ENCODE results near the gene TMEM181.
"Not testable (repeated sequence)": the region's sequence is repeated elsewhere in the genome, so short reads cannot be mapped to it uniquely, and the experiment has no call there.

Gene TMEM181, protein sequence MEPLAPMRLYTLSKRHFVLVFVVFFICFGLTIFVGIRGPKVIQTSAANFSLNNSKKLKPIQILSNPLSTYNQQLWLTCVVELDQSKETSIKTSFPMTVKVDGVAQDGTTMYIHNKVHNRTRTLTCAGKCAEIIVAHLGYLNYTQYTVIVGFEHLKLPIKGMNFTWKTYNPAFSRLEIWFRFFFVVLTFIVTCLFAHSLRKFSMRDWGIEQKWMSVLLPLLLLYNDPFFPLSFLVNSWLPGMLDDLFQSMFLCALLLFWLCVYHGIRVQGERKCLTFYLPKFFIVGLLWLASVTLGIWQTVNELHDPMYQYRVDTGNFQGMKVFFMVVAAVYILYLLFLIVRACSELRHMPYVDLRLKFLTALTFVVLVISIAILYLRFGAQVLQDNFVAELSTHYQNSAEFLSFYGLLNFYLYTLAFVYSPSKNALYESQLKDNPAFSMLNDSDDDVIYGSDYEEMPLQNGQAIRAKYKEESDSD

DNA sequence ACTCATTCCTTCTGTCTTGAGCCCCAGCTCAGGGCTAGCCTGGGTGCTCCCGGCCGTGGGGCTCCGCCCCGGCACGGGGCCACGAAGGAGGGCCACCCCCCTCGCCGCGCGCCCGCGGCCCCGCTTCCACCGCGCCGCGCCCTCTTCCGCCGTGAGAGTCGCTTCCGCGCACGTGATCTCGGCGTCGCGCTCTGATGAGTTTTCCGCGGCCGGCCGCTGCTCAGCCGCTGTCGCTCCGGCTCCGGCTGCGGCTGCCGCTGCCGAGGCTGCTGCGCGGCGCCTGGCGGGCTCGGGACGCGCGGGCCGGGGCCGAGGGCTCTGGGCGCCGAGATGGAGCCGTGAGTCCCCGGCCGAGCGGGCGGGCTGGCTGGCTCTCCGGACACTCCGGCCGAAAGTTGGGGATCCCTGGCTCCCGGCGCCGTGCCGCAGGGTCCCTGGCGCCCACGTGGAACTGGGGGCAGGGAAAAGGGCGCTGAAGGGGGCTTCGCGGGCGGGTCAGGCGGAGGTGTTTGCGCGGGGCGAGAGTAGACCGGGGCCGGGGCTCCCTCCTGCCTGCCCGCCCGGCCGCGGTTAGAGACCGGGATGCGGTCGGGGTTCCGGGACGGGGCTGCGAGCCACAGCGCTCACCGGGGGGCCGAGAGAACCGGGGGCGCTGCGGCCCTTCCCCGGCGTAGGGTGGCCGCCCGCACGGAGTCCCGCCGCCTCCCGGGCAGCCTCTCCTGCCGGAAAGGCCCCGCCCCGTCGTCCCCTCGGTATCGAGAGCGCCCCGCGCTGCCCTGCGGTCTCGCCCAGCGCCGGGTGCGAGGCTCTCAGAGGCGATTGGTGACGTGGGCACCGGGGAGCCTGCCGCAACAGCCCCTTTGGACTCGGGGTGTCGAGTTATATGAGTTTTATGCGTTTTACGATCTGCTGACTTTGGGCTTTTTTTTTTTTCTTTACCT lies at the start of gene TMEM181:
Gene TMEM181, plus strand, starts transcription at position 197 of the 941 bp plus-strand sequence. Its CDS starts 134 bp downstream, at position 331.
- DNase-seq (ENCODE audit: low read depth in 1 of 2, low spot score in 1 of 2), result peak; percentile 74 to 78

DNA sequence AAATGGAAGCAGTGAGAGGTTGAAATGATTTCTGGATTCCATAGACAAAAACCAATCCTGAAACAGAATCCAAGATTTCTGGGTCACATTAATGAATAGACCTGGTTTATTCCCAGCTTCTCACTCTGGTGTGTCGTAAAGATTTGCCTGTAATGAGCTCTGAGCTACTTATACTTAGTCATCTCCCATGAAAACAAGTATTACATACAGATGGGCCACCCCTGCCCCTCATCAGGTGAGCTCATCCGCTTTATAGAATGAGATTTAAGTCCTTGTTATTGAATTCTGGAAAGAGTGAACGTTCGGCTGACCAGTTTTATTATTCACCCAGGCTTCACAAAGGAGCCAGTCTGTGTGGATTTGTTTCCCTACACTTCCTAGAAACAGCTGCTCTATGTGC lies 47.1 kb upstream of the TMEM181 start:
- no peak for DNase-seq (ENCODE audit: low read depth in 1 of 2, low spot score in 1 of 2)

DNA sequence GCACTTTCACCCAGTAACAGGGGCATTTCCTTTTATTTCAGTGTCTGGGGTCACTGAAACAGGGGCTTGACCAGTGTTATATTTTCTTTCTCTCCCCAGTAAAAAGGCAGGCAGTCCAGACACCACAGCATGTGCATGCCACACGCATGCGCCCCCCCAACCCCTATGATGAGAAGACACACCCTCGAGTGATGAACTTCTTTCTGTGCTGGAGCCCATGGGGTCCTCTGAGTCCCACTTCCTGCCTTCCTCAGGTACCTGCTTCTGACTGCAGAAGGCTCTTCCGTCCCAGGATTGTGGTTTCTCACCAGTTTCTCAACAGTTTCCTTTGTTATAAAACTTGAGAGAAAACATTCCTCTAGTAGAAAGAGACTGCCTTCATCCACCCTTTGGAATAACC lies 45.7 kb upstream of the TMEM181 start:
- DNase-seq (ENCODE audit: low read depth in 1 of 2, low spot score in 1 of 2), result no peak

DNA sequence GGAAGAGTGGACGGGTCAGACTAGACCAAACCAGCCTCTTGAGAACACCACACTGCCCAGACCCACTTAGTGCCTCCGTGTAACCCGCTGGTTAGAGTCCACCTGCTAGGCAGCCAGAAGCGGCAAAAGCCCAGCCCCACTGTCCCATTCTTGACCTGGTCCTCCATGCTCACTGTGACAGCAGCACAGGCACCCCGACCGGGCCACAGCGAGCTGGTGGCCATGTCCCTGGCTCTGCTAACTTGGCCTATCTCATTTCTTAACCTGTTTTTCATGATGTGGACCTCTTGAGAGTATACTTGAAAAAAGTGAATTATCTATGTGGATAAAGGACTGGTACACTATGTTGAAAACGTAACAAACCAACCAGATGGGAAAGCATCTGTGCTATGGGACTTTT lies 44.9 kb upstream of the TMEM181 start:
- no peak for DNase-seq (ENCODE audit: low read depth in 1 of 2, low spot score in 1 of 2)

DNA sequence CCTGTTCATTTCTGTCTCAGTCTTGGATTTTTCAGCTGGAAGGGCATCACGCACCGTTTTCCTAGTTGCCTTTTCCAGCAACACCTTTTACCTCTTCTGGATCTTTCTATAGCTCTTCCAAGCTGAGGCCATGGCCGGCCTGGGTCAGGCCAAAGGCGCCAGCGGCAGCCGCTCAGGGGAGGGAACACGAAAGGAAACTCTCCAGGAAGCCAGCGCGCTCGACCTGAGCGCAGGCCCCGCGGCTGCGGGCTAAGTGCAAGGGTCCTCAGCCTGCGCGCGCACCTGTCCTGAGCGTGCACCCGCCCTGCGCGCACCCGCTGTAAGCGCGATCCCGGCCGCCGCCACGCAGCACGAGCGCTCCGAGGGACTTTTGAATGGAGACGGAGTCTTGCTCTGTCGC lies 43.8 kb upstream of the TMEM181 start:
- DNase-seq (ENCODE audit: low read depth in 1 of 2, low spot score in 1 of 2), result no peak

DNA sequence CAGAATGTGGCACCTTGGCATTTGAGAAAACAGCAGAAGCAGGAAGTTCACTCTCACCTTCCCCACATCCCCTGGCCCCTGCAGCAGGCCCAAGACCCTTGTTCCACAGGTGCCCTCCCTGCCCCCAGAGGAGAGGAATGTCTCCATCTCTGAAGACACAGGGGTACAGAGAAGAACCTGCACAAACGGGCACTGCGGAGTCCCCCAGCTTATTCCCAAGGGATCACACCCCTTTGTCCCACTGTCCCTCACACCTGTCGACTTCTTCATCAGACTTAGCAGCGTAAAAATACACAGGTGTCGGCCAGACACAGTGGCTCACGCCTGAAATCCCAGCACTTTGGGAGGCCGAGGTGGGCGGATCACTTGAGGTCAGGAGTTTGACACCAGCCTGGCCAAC lies 42.9 kb upstream of the TMEM181 start:
- no peak for DNase-seq (ENCODE audit: low read depth in 1 of 2, low spot score in 1 of 2)

DNA sequence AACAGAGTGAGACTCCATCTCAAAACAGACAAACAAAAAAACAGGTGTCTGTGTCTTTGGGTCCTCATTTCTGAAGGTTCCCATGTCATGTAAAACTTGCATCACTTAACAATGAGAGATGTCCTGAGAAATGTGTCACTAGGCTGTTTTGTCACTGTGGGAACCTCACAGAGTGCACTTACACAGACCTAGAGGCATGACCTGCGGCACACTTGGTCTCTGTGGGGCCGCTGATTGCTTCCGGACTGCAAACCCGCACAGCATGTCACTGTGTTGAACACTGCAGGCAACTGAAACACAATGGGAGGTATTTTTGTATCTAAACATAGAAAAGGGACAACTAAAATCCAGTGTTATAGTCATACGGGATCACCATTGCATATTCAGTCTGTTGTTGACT lies 42.3 kb upstream of the TMEM181 start:
- DNase-seq (ENCODE audit: low read depth in 1 of 2, low spot score in 1 of 2), result no peak

DNA sequence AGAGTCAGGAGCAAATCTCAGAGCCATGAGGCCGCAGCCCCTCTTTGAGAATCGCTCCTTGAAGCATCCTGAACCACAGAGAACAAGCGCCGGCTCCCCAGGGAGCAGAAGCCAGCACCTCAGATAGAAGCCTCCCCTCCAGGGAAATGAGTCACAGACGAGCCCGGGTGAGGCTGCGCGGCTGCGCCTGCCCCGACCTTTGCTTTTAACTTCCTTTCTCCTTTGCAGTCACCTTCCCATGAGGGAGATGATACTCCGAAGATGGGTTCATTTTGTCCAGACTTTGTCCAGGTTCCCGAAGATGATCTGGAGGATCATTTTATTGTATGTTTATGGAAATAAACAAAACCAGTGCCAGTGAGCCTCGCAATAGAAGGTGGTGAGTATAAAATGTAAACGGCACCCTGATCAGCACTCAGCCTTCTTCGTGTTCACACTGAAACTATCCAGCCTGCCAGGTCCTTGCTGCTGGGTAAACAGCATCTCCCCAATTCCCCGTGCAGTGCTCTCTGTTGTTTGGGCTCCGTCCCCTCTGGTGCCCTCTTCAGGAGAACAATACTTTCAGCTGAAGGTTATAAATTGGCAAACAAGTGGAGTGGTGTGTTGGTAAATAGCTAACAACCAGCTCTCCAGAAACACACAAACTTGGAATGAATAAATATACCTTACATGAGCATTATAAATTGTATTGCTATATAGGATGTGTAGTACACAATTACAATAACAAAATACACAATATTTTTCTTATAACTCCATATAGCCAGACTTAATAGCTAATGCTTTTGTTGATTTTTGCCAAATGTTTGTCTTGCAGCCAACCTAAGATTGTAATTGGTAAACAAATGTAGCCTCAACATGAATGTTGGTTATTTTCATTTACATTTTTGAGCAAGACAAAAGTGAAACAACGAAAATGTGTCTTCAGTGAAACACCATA lies 41.4 kb upstream of the TMEM181 start:
- peak in 1 of 2 donors; percentile 39 for DNase-seq (ENCODE audit: low read depth in 1 of 2, low spot score in 1 of 2)

DNA sequence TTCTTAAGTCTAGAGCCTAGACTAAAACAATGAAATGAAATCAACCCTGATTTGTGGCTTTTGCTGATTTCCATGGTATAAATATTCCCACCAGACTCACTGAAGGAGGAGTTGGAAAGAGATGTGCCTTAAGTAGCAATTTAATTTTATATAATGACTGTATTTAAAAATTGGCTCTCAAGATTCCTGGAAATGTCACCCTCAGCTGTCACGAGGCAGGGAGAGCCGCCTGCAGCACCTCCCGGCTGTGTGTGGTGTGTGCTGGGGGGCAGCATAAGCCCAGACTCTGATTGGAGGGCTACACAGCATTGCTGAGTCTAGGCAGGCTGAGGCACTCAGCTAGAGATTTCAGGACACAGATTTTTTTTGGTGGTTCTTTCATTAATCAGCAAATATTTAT lies 40.6 kb upstream of the TMEM181 start:
- DNase-seq (ENCODE audit: low read depth in 1 of 2, low spot score in 1 of 2), result no peak

DNA sequence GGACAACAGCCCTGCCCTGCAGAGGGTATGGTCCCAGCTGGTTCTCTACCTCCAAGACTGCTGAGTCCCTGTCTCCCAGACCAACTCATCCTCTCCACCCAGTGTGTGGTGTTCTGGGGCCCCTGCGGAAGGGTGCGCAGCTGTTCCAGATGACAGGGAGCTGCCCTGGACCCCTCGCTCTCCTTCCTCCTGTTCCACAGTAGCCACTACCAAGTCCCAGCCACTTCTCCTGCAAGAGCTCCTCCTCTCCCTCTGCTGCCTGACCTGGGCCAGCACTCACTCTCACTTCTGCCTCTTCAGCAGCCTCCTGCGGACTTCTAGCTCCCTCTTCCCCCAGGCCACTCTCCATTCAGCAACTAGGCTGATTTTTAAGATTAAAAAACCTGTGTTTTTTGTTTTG lies 40.1 kb upstream of the TMEM181 start:
- no peak for DNase-seq (ENCODE audit: low read depth in 1 of 2, low spot score in 1 of 2)

DNA sequence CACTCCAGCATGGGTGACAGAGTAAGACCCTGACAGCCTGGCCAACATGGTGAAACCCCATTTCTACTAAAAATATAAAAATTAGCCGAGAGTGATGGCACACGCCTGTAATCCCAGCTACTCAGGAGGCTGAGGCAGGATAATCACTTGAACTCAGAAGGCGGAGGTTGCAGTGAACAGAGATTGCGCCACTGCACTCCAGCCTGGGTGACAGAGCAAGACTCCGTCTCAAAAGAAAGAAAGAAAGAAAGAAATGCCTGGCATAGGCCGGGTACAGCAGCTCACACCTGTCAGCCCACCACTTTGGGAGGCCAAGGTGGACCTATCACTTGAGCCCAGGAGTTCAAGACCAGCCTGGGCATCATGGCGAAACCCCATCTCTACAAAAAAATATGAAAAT lies 38.9 kb upstream of the TMEM181 start:
- DNase-seq (ENCODE audit: low read depth in 1 of 2, low spot score in 1 of 2), result not testable (repeated sequence)

DNA sequence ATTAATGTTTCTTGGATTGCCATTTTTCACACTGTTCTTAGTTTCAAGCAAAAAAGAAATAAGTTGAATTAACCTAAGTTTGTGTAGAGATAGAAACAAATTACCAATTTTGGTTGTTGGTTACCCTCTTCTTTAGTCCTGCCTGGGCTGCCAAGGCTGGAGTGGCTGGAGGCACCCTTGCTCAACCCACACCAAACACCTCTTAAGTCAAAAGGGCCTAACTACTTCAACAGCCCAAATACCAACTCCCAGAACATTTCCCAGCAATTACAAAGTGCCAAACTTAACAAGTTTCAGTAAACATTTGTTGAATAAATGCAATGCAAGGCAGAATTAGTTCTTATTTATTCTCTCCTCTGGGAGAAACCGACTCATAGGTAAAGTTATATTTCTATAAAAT lies 38.1 kb upstream of the TMEM181 start:
- no peak for DNase-seq (ENCODE audit: low read depth in 1 of 2, low spot score in 1 of 2)

DNA sequence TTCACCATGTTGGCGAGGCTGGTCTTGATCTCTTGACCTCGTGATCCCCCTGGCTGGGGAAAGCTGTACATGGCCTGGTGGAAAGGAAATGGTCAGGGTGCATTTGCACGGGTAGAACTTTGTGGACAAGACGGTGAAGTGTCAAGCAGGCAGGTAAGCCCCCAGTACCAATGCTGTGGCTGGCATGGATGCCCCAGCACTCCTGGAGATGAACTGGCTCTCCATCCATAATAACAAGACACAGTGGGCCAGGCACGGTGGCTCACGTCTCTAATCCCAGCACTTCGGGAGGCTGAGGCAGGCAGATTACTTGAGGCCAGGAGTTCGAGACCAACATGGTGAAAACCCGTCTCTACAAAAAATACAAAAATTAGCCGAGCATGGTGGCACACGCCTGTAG lies 37.3 kb upstream of the TMEM181 start:
- no peak for DNase-seq (ENCODE audit: low read depth in 1 of 2, low spot score in 1 of 2)

DNA sequence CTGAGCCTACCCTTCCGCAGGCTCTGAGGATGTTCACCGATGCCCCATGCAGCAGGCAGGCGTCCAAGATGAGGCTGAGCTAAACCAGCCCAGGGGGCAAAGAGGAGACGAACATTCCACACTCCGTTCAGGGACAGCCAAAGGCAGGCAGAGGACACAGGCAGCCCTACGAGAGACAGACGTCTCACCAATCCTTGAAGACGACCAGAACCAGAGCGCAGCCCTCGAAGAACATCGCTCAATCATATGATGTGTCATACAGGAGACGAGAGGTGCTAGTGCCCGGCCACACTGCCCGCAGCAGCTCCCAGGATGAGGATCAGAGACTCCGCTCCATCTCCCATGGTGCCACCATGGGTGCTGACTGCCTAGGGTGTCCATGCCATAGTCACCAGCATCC lies 35.6 kb upstream of the TMEM181 start:
- no peak for DNase-seq (ENCODE audit: low read depth in 1 of 2, low spot score in 1 of 2)

DNA sequence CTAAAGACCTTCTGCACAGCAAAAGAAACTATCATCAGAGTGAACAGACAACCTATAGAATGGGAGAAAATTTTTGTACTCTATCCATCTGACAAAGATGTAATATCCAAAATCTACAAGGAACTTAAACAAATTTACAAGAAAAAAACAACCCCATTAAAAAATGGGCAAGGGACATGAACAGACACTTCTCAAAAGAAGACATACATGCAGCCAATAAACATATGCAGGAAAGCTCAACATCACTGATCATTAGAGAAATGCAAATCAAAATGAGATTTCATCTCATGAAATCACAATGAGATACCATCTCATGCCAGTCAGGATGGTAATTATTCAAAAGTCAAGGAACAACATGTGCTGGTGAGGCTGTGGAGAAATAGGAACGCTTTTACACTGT lies 32.0 kb upstream of the TMEM181 start:
- DNase-seq (ENCODE audit: low read depth in 1 of 2, low spot score in 1 of 2), result not testable (repeated sequence)

DNA sequence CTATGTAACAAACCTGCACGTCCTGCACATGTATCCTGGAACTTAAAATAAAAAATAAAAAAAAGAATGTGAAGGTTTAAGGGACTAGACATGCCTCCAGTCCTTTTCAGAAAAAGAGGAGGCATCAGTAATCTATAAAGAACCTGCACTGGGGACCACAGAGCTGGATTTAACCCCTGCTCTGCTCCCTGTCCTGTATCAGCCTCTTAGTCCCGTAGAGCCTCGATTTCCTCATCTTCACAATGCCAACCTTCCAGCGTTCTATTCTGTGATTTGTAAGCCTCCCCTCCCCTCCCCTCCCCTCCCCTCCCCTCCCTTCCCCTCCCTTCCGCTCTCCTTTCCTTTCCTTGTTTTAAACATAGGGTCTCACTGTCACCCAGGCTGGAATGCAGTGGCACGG lies 31.1 kb upstream of the TMEM181 start:
- no peak for DNase-seq (ENCODE audit: low read depth in 1 of 2, low spot score in 1 of 2)

DNA sequence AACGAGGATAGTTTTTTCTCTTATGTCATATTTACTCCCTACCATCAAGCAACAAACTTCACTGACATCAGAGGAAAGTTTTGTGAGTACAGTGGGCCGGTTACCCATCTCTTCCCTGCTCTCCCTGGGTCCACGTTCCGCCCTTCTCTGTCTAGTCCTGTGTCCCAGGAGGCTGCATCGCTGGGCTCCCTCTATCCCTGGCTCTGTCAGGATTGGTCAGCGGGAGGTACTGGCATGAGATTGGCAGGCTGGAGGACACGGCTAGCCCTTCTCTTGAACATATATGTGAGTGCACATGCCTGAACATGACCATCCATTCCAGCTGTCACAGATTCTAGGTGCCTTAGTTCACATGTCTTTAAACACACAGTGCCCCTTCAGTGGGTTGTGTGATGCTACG lies 30.3 kb upstream of the TMEM181 start:
- DNase-seq (ENCODE audit: low read depth in 1 of 2, low spot score in 1 of 2), result no peak

DNA sequence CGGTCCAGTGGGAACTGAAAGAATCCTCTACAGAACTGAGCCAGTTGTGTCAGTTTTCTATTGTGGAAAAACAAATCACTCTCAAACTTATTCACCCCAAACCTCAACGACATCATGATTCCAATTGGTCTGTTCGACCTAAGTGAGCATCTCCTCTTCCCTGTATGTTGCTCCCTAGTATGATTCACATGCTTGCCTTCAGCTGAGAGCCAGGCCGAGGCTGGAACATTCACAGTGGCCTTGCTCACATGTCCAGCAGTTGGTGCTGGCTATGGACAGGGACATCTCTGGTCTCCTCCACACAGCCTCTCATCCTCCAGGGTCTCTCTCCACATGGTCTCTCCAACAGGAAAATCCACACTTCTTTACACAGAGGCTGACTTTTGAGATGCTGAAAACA lies 28.3 kb upstream of the TMEM181 start:
- DNase-seq (ENCODE audit: low read depth in 1 of 2, low spot score in 1 of 2), result no peak

DNA sequence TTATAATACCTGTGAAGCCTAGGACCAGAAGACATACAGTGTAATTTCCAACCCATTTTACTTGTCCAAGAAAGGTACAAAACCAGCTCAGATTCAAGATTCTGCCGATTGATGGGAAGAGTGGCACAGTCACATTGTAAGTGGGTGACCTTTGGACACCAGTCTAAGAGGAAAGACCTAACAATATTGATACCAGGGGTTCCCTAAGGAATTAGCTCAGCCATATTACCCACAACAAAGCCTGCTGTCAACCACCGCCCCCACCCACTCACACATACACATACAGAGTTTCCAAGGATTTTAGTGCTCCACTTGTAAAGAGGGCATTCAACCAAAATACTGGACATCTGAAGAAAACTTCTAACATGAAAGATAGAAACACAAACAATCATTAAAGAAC lies 27.9 kb upstream of the TMEM181 start:
- no peak for DNase-seq (ENCODE audit: low read depth in 1 of 2, low spot score in 1 of 2)

DNA sequence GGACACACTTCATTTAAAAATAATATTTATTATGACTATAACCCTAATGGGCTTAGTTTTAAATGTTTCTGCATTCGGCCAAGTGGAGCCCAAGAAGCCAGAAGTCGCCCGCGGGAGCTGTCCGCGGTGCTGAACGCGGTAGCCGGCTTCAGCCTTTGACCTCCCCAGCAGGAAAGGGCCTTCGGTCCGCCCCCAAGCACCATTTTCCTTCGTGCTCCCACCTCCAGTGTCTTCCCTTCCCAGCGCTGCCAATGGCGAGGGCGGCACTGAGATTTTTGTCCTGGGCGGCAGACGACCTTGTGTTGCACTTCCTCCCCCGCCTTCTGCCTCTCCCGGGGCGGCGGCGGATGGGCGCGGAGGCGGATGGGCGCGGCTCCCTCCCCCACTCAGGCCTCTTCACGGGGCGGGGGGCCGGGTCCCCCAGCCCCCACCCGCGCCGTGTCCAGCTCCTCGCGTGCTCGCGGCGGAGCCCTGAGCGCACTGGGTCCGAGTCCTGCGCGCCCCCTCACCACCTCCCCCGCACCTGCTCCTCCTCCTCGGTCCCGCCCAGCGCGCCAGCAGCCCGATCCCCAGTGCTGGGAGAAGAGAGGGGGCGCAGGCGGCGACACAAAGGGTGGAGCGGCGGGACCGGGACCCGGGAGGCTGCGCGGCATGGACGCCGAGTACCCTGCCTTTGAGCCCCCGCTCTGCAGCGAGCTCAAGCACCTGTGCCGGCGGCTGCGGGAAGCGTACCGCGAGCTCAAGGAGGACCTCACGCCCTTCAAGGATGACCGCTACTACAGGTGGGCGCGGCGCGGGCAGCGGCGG lies 23.6 kb upstream of the TMEM181 start:
- DNase-seq (ENCODE audit: low read depth in 1 of 2, low spot score in 1 of 2), result peak; percentile 39 to 48
